GM23338 (cell line): ENCODE data around the gene TNFAIP3. TPM values are rescaled to one million over a fixed set of nuclear protein-coding genes. Genes with fewer than 3 reads are reported as not detected.

Experiments
- ATAC-seq: fragments of 200-7000 bp; cut with Tn5 transposase; 3 replicates; pipeline ENCODE4 v1.9.1; 2020
- DNase-seq: peaks from one replicate; pipeline ENCODE4 v3.0.0-alpha.2; 2015; ENCODE audit warnings: low spot score
- H2AFZ ChIP-seq: fragments of 200-600 bp; sonication (generic); 2 replicates; pipeline ENCODE4 v1.8.0; 2016; ENCODE audit warnings: antibody characterized with exemption, mild to moderate bottlenecking, moderate library complexity
- H3F3A ChIP-seq: fragments of 200-600 bp; sonication (generic); replicated peaks from 2 replicates; pipeline ENCODE4 v1.8.0; 2017; ENCODE audit warnings: antibody characterized with exemption, mixed run types, low read depth
- H3K27ac ChIP-seq: fragments of 200-600 bp; sonication (generic); 2 replicates; pipeline ENCODE4 v1.6.1; 2016; ENCODE audit warnings: low read depth
- H3K27me3 ChIP-seq: fragments of 200-600 bp; sonication (generic); 2 replicates; pipeline ENCODE4 v1.8.0; 2016; ENCODE audit warnings: mild to moderate bottlenecking, mixed run types, moderate library complexity; ENCODE audit not compliant: insufficient read depth
- H3K36me3 ChIP-seq: fragments of 200-600 bp; sonication (generic); 2 replicates; pipeline ENCODE4 v1.8.0; 2016; ENCODE audit warnings: mild to moderate bottlenecking; ENCODE audit not compliant: insufficient read depth
- H3K4me1 ChIP-seq: fragments of 200-600 bp; sonication (generic); 2 replicates; pipeline ENCODE4 v1.8.0; 2016; ENCODE audit warnings: mild to moderate bottlenecking, moderate library complexity; ENCODE audit not compliant: insufficient read depth
- H3K4me2 ChIP-seq: fragments of 200-600 bp; sonication (generic); 2 replicates; pipeline ENCODE4 v1.7.1; 2017; ENCODE audit warnings: mixed run types
- H3K4me3 ChIP-seq: fragments of 200-600 bp; sonication (generic); 2 replicates; pipeline ENCODE4 v1.6.1; 2016; ENCODE audit warnings: mixed run types
- H3K79me2 ChIP-seq: fragments of 200-600 bp; sonication (generic); replicated peaks from 2 replicates; pipeline ENCODE4 v1.8.0; 2017; ENCODE audit warnings: mild to moderate bottlenecking; ENCODE audit not compliant: insufficient read depth
- H3K9me2 ChIP-seq: fragments of 200-600 bp; sonication (generic); 2 replicates; pipeline ENCODE4 v1.8.0; 2017; ENCODE audit not compliant: insufficient read depth
- H4K20me1 ChIP-seq: fragments of 200-600 bp; sonication (generic); replicated peaks from 2 replicates; pipeline ENCODE4 v1.8.0; 2017; ENCODE audit warnings: mild to moderate bottlenecking; ENCODE audit not compliant: insufficient read depth
- H3K27ac Mint-ChIP-seq: 2 replicates; pipeline ENCODE4 v1.8.0; 2020; ENCODE audit warnings: inconsistent platforms, mild to moderate bottlenecking, moderate library complexity, mixed read lengths
- H3K27me3 Mint-ChIP-seq: 3 replicates; pipeline ENCODE4 v1.8.0; 2022; ENCODE audit warnings: low read depth, mild to moderate bottlenecking, moderate library complexity, mixed read lengths, inconsistent platforms; ENCODE audit not compliant: insufficient read depth, poor library complexity
- H3K36me3 Mint-ChIP-seq: 3 replicates; pipeline ENCODE4 v1.8.0; 2021; ENCODE audit warnings: low read depth, mild to moderate bottlenecking, inconsistent platforms, moderate library complexity, mixed read lengths
- H3K4me1 Mint-ChIP-seq: 3 replicates; pipeline ENCODE4 v1.8.0; 2020; ENCODE audit warnings: mild to moderate bottlenecking, inconsistent platforms, mixed read lengths
- H3K4me3 Mint-ChIP-seq: 3 replicates; pipeline ENCODE4 v1.8.0; 2021; ENCODE audit warnings: moderate library complexity, mild to moderate bottlenecking, inconsistent platforms, mixed read lengths
- H3K9me3 Mint-ChIP-seq: 3 replicates; pipeline ENCODE4 v1.8.0; 2020; ENCODE audit warnings: moderate library complexity, mild to moderate bottlenecking, inconsistent platforms, mixed read lengths
- CREB1 ChIP-seq: fragments of 250-450 bp; sonication (Bioruptor Pico); IDR thresholded peaks from 2 replicates; pipeline ENCODE4 v1.5.0; 2020; ENCODE audit warnings: low read depth, mild to moderate bottlenecking, moderate library complexity
- STAT1 ChIP-seq: IDR thresholded peaks from one replicate; pipeline ENCODE4 v1.6.1; 2016; ENCODE audit warnings: antibody characterized with exemption; ENCODE audit not compliant: unreplicated experiment
- ZNF331 ChIP-seq: fragments of 250-450 bp; sonication (Bioruptor Pico); IDR thresholded peaks from 2 replicates; pipeline ENCODE4 v1.5.0; 2020; ENCODE audit warnings: low read depth, mild to moderate bottlenecking, moderate library complexity
- polyA plus RNA-seq: library from polyadenylated mRNA; unstranded; fragments of >200 nt; fragmentation: Nextera tagmentation; extraction: Ambion mirVana; gene quantifications from 2 replicates; pipeline ENCODE4 v1.2.1, GENCODE V29; 2016
- total RNA-seq: library from RNA; depleted of rRNA; stranded (reverse); fragments of >200 nt; shearing (Covaris generic); gene quantifications from 2 replicates; pipeline ENCODE4 v1.2.3, GENCODE V29; 2014
- TF ChIP-seq, protein P1 (sequence below): IDR thresholded peaks from 2 replicates; pipeline ENCODE4 v1.6.1; 2016; ENCODE audit warnings: antibody characterized with exemption
- TF ChIP-seq, protein P2 (sequence below): fragments of 250-450 bp; sonication (Bioruptor Pico); IDR thresholded peaks from 2 replicates; pipeline ENCODE4 v1.5.0; 2020; ENCODE audit warnings: mild to moderate bottlenecking, moderate library complexity
- TF ChIP-seq, protein P3 (sequence below): IDR thresholded peaks from one replicate; pipeline ENCODE4 v1.6.1; 2018; ENCODE audit warnings: antibody characterized with exemption; ENCODE audit not compliant: unreplicated experiment

The TNFAIP3 gene
- total and polyA plus RNA-seq, 2 experiments from 2014 or later = 2.1 to 2.3 TPM

DNA sequence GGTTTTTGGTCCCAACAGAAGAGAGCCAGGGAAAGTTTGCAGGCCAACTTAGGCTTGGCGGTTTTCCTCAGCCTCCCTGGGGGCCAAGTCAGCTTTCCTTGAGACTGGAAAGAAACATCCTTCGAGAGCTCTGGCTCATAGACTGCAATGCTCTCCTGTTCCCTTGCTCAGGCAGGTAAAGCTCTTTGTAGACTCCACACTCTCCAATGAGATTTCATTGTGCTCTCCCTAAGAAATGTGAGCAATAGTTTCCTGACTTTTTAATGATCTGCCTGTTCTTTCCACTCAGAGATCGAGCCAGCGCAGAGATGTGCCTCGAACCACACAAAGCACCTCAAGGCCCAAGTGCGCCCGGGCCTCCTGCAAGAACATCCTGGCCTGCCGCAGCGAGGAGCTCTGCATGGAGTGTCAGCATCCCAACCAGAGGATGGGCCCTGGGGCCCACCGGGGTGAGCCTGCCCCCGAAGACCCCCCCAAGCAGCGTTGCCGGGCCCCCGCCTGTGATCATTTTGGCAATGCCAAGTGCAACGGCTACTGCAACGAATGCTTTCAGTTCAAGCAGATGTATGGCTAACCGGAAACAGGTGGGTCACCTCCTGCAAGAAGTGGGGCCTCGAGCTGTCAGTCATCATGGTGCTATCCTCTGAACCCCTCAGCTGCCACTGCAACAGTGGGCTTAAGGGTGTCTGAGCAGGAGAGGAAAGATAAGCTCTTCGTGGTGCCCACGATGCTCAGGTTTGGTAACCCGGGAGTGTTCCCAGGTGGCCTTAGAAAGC, 13.9 kb downstream of the TNFAIP3 start:
- Histone ChIP-seq H3K36me3 (0 out of 2 replicates have a peak, but pooled peaks cover 4% of the 10 kb centered on the region), H3K79me2 (no peaks in the 10 kb centered on the region)

DNA sequence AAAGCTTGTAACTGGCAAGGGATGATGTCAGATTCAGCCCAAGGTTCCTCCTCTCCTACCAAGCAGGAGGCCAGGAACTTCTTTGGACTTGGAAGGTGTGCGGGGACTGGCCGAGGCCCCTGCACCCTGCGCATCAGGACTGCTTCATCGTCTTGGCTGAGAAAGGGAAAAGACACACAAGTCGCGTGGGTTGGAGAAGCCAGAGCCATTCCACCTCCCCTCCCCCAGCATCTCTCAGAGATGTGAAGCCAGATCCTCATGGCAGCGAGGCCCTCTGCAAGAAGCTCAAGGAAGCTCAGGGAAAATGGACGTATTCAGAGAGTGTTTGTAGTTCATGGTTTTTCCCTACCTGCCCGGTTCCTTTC, 14.4 kb downstream of the TNFAIP3 start:
- no peak overlapping the region for H3K4me3 Mint-ChIP-seq
- Histone ChIP-seq H2AFZ (no peak overlapping the region), H4K20me1 (no peaks in the 10 kb centered on the region), H3K4me1 (peaks cover 21% of the 10 kb centered on the region), H3K4me3 (no peak overlapping the region), H3K79me2 (no peaks in the 10 kb centered on the region), H3K27me3 (no peaks in the 10 kb centered on the region), H3K9me2 (no peaks in the 10 kb centered on the region), H3K36me3 (0 out of 2 replicates have a peak, but pooled peaks cover 3% of the 10 kb centered on the region), H3K27ac (no peak overlapping the region), H3K4me2 (no peak overlapping the region), H3F3A (no peaks in the 10 kb centered on the region)
- TF ChIP-seq, protein P1, sequence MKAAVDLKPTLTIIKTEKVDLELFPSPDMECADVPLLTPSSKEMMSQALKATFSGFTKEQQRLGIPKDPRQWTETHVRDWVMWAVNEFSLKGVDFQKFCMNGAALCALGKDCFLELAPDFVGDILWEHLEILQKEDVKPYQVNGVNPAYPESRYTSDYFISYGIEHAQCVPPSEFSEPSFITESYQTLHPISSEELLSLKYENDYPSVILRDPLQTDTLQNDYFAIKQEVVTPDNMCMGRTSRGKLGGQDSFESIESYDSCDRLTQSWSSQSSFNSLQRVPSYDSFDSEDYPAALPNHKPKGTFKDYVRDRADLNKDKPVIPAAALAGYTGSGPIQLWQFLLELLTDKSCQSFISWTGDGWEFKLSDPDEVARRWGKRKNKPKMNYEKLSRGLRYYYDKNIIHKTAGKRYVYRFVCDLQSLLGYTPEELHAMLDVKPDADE = no peak
- TF ChIP-seq, protein P2, sequence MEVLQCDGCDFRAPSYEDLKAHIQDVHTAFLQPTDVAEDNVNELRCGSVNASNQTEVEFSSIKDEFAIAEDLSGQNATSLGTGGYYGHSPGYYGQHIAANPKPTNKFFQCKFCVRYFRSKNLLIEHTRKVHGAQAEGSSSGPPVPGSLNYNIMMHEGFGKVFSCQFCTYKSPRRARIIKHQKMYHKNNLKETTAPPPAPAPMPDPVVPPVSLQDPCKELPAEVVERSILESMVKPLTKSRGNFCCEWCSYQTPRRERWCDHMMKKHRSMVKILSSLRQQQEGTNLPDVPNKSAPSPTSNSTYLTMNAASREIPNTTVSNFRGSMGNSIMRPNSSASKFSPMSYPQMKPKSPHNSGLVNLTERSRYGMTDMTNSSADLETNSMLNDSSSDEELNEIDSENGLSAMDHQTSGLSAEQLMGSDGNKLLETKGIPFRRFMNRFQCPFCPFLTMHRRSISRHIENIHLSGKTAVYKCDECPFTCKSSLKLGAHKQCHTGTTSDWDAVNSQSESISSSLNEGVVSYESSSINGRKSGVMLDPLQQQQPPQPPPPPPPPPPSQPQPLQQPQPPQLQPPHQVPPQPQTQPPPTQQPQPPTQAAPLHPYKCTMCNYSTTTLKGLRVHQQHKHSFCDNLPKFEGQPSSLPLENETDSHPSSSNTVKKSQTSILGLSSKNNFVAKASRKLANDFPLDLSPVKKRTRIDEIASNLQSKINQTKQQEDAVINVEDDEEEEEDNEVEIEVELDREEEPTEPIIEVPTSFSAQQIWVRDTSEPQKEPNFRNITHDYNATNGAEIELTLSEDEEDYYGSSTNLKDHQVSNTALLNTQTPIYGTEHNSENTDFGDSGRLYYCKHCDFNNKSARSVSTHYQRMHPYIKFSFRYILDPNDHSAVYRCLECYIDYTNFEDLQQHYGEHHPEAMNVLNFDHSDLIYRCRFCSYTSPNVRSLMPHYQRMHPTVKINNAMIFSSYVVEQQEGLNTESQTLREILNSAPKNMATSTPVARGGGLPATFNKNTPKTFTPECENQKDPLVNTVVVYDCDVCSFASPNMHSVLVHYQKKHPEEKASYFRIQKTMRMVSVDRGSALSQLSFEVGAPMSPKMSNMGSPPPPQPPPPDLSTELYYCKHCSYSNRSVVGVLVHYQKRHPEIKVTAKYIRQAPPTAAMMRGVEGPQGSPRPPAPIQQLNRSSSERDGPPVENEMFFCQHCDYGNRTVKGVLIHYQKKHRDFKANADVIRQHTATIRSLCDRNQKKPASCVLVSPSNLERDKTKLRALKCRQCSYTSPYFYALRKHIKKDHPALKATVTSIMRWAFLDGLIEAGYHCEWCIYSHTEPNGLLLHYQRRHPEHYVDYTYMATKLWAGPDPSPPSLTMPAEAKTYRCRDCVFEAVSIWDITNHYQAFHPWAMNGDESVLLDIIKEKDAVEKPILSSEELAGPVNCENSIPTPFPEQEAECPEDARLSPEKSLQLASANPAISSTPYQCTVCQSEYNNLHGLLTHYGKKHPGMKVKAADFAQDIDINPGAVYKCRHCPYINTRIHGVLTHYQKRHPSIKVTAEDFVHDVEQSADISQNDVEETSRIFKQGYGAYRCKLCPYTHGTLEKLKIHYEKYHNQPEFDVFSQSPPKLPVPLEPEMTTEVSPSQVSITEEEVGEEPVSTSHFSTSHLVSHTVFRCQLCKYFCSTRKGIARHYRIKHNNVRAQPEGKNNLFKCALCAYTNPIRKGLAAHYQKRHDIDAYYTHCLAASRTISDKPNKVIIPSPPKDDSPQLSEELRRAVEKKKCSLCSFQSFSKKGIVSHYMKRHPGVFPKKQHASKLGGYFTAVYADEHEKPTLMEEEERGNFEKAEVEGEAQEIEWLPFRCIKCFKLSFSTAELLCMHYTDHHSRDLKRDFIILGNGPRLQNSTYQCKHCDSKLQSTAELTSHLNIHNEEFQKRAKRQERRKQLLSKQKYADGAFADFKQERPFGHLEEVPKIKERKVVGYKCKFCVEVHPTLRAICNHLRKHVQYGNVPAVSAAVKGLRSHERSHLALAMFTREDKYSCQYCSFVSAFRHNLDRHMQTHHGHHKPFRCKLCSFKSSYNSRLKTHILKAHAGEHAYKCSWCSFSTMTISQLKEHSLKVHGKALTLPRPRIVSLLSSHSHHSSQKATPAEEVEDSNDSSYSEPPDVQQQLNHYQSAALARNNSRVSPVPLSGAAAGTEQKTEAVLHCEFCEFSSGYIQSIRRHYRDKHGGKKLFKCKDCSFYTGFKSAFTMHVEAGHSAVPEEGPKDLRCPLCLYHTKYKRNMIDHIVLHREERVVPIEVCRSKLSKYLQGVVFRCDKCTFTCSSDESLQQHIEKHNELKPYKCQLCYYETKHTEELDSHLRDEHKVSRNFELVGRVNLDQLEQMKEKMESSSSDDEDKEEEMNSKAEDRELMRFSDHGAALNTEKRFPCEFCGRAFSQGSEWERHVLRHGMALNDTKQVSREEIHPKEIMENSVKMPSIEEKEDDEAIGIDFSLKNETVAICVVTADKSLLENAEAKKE (CRISPR knock-in tag) = no peak
- TF ChIP-seq STAT1 (no peak), ZNF331 (CRISPR knock-in tag) (no peak)
- TF ChIP-seq, protein P3, sequence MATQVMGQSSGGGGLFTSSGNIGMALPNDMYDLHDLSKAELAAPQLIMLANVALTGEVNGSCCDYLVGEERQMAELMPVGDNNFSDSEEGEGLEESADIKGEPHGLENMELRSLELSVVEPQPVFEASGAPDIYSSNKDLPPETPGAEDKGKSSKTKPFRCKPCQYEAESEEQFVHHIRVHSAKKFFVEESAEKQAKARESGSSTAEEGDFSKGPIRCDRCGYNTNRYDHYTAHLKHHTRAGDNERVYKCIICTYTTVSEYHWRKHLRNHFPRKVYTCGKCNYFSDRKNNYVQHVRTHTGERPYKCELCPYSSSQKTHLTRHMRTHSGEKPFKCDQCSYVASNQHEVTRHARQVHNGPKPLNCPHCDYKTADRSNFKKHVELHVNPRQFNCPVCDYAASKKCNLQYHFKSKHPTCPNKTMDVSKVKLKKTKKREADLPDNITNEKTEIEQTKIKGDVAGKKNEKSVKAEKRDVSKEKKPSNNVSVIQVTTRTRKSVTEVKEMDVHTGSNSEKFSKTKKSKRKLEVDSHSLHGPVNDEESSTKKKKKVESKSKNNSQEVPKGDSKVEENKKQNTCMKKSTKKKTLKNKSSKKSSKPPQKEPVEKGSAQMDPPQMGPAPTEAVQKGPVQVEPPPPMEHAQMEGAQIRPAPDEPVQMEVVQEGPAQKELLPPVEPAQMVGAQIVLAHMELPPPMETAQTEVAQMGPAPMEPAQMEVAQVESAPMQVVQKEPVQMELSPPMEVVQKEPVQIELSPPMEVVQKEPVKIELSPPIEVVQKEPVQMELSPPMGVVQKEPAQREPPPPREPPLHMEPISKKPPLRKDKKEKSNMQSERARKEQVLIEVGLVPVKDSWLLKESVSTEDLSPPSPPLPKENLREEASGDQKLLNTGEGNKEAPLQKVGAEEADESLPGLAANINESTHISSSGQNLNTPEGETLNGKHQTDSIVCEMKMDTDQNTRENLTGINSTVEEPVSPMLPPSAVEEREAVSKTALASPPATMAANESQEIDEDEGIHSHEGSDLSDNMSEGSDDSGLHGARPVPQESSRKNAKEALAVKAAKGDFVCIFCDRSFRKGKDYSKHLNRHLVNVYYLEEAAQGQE = no peak
- H3K27me3 Mint-ChIP-seq = peaks cover 13% of the 10 kb centered on the region
- H3K27ac Mint-ChIP-seq = no peak overlapping the region
- ATAC-seq = no peak
- H3K36me3 Mint-ChIP-seq = peaks cover 5% of the 10 kb centered on the region; the same call in 1 of the 3 replicates
- no peak for DNase-seq
- peaks cover 29% of the 10 kb centered on the region for H3K4me1 Mint-ChIP-seq
- peaks cover 7% of the 10 kb centered on the region; the same call in 2 of the 3 replicates for H3K9me3 Mint-ChIP-seq

More for the DNA sequence above, 13.9 kb downstream of the TNFAIP3 start:
- peaks cover 29% of the 10 kb centered on the region for H3K4me1 Mint-ChIP-seq
- H3K27me3 ChIP-seq = no peaks in the 10 kb centered on the region
- H3K4me2 ChIP-seq = no peak overlapping the region
- no peak overlapping the region for H3K4me3 ChIP-seq
- no peaks in the 10 kb centered on the region for H3K9me2 ChIP-seq
- no peaks in the 10 kb centered on the region for H3F3A ChIP-seq
- peaks cover 3% of the 10 kb centered on the region; the same call in 1 of the 3 replicates for H3K36me3 Mint-ChIP-seq
- no peaks in the 10 kb centered on the region for H4K20me1 ChIP-seq
- no peak for TF ChIP-seq CREB1 (CRISPR knock-in tag)
- peaks cover 2% of the 10 kb centered on the region; the same call in 1 of the 3 replicates for H3K9me3 Mint-ChIP-seq
- ATAC-seq (no peak), DNase-seq (no peak)
- no peak overlapping the region for H3K27ac ChIP-seq
- H3K27ac Mint-ChIP-seq = no peak overlapping the region
- H2AFZ ChIP-seq = no peak overlapping the region
- peaks cover 13% of the 10 kb centered on the region for H3K27me3 Mint-ChIP-seq
- H3K4me3 Mint-ChIP-seq = no peak overlapping the region
- H3K4me1 ChIP-seq = peaks cover 21% of the 10 kb centered on the region
